Measurements from ENCODE around the gene TSHZ2.

The TSHZ2 gene

DNA sequence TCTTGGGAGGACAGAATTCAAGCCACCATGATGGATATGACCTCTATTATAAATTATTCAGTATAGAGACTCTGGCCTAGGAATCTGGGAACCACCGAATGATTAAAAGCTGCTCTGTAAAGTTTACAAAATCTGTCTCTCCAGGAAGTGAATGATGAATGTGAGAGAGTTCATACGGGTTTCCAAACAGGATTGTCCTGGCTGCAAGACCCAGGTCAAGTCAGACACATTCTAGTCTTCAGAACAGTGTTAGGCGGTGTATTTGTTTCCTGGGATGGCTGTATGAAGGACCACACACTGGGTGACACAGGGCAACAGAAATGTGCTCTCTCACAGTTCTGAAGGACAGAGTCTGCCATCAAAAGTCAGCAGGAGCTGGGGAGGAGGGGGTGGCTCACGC, 399.1 kb downstream of the TSHZ2 start:
- TF ChIP-seq, protein P1, sequence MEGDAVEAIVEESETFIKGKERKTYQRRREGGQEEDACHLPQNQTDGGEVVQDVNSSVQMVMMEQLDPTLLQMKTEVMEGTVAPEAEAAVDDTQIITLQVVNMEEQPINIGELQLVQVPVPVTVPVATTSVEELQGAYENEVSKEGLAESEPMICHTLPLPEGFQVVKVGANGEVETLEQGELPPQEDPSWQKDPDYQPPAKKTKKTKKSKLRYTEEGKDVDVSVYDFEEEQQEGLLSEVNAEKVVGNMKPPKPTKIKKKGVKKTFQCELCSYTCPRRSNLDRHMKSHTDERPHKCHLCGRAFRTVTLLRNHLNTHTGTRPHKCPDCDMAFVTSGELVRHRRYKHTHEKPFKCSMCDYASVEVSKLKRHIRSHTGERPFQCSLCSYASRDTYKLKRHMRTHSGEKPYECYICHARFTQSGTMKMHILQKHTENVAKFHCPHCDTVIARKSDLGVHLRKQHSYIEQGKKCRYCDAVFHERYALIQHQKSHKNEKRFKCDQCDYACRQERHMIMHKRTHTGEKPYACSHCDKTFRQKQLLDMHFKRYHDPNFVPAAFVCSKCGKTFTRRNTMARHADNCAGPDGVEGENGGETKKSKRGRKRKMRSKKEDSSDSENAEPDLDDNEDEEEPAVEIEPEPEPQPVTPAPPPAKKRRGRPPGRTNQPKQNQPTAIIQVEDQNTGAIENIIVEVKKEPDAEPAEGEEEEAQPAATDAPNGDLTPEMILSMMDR (IDR thresholded peaks at IDR 0.05; ENCODE audit: insufficient read depth, missing control alignments) = no peak
- FAIRE-seq = no peak

DNA sequence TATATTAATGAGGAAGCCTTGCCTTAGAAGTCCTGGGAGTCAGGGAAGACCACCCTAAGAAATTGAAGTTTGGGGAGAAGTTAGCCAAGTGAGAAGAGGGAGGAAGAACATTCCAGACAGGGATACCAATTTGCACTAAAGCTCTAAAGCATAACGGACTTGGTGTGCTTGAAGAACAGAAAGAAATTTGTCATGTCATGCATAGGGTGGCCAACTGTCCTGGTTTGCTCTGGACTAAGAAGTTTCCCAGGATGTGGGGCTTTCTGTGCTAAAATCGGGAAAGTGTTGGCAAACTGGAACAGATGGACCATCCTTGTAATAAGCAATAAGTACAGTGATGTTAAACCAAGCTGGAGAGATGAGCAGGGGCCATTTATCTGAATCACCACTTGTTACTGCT, 403.9 kb downstream of the TSHZ2 start:
- TF ChIP-seq, protein P1 (IDR thresholded peaks at IDR 0.05; ENCODE audit: insufficient read depth, missing control alignments) = no peak
- FAIRE-seq (no peak), DNase-seq (ENCODE audit: insufficient read length, low spot score) (no peak)

More for the DNA sequence above, 399.1 kb downstream of the TSHZ2 start:
- DNase-seq (ENCODE audit: insufficient read length, low spot score) = no peak

DNA sequence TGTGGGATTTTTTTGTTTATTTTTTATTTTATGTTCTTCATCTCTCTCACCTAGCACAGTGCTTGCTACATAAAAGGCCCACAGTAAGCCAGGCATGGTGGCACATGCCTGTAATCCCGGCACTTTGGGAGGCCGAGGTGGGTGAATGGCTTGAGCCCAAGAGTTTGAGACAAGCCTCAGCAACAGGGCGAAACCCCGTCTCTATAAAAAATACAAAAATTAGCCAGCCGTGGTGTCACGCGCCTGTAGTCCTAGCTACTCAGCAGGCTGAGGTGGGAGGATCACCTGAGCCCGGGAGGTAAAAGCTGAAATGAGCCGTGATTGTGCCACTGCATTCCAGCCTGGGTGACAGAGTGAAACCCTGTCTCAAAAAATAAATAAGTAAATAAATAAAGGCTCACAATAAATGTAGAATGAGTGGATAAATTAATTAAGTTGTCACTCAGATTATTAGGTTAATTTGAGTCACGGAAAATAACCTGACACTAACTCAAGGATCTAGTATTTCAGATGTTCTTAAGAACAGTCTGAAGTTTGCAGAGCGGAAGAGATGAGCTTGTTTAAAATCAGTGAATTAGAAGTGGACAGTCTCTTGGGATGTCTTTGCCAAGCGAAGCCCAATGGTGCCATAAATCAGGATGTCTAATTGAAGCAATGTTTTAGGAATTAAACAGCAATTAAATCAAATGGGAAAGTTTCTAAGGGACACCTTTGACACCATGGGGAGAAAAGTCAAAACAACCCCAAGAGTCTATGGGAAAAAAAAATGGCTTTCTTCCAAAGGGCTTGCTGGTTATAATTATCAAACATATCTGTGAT, 407.1 kb downstream of the TSHZ2 start:
- TF ChIP-seq, protein P1 (IDR thresholded peaks at IDR 0.05; ENCODE audit: insufficient read depth, missing control alignments) = no peak
- no peak for FAIRE-seq
- no peak for DNase-seq (ENCODE audit: insufficient read length, low spot score)

DNA sequence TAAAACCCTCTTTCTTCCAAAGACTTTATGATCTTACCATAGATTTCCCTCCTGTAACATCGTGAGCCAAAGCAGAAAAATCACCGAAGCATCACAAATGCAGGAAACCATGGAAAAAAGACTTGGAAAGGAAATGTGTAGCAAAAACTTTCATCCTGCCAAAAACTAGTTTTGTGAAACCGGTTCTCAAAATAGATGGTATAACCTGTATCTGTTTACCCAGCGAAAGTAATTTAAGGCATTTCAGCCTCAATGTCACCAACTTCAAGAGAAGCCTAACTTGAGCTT, 407.6 kb downstream of the TSHZ2 start:
- TF ChIP-seq, protein P1 (IDR thresholded peaks at IDR 0.05; ENCODE audit: insufficient read depth, missing control alignments) = no peak
- FAIRE-seq = no peak
- no peak for DNase-seq (ENCODE audit: insufficient read length, low spot score)

DNA sequence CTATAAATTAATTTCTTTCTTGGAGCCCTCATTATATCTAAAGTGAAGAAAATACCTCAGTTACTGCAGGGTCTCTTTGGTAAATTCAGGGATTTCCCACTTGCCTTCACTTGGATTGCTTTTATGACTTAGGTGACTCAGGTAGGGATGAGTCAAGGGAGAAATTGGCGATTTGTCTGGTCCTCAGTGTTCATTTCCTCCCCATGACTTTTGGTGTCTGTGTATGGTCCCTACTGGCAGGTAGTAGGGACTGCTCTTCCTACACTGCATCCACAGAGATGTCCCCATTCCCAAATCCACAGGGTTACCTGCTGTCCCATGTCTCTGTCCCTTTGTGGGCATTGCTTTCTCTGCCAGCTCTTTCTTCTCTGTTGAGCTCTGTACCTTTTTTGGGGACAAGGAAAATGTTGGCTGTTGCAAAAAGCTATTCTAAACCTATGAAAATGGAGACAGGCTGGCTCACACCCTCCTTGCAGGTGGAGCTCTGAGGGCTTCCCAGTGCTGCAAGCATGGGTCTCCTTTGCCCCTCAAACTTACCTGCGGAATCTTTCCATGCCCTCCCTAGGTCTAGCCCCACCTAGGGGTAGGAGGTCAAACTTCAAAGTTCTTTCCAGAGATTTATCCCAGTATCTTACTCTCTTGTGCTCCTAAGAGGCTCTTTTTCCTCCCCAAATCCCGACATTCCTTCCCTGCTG, 409.6 kb downstream of the TSHZ2 start:
- no peak for DNase-seq (ENCODE audit: insufficient read length, low spot score)
- FAIRE-seq = no peak
- TF ChIP-seq, protein P1 (IDR thresholded peaks at IDR 0.05; ENCODE audit: insufficient read depth, missing control alignments) = no peak

DNA sequence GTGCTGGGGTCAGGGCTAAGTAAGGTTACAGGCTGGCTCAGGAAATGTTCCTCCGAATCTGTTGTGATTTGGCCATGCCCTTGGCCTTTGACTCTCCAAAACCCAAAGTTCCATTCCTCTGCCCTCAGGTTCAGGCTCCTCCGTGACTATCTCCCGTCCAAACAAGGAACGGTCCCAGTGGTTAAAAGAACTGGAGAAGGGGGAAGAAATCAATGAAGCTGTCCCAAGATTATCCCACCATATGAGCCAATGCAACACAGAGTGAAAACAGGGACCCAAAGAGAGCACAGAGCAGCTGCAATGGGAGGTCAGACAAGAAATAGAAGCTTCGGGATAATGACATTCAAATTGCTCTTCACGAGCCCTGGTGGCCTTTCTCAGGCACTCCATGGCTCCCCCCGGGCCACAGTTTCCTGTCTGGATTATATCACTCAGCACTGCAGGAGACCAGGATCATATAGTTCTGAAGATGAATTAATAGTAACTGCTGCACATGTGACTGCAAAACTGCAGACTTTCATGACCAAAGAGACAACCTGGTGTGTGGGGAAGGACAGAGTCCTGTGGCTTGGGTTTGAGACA, 410.2 kb downstream of the TSHZ2 start:
- TF ChIP-seq, protein P1 (IDR thresholded peaks at IDR 0.05; ENCODE audit: insufficient read depth, missing control alignments) = no peak
- DNase-seq (ENCODE audit: insufficient read length, low spot score) = no peak
- FAIRE-seq = no peak

DNA sequence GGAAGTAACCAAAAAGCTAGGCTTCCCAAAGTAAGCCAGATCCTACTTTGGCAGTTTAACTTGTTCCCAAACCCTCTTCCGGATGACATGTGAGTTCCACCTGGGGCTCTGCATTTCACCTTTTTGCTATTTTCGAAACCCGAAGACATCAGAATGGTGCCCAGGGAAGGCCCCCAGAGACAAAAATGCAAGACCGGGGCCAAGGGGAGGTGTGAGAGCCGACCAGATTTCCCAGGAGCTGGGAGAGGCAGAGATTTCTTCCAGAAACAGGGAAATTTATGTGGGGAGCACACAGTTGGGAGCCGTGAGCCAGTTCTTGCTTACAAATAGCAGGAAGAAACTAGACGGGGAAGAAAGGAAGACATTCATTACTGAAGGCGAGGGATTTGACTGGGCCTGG, 411.8 kb downstream of the TSHZ2 start:
- no peak for FAIRE-seq
- TF ChIP-seq, protein P1 (IDR thresholded peaks at IDR 0.05; ENCODE audit: insufficient read depth, missing control alignments) = no peak

More for the DNA sequence above, 411.8 kb downstream of the TSHZ2 start:
- DNase-seq (ENCODE audit: insufficient read length, low spot score) = no peak
